ENCODE results near the gene LBP.

DNA sequence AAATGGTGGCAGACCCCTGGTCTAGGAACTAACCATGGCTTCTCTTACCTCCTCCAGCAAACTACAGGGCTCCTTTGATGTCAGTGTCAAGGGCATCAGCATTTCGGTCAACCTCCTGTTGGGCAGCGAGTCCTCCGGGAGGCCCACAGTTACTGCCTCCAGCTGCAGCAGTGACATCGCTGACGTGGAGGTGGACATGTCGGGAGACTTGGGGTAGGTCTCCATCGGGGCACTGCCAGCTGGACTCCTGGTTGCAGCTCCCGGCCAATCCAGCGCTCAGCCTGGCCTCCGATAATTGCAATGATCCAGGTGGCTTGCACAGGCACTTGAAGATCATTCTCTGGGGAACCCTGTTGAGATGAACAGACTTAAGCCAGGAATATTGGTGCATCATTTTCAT lies 7.9 kb downstream of the LBP start:
- TF ChIP-seq, protein P1, sequence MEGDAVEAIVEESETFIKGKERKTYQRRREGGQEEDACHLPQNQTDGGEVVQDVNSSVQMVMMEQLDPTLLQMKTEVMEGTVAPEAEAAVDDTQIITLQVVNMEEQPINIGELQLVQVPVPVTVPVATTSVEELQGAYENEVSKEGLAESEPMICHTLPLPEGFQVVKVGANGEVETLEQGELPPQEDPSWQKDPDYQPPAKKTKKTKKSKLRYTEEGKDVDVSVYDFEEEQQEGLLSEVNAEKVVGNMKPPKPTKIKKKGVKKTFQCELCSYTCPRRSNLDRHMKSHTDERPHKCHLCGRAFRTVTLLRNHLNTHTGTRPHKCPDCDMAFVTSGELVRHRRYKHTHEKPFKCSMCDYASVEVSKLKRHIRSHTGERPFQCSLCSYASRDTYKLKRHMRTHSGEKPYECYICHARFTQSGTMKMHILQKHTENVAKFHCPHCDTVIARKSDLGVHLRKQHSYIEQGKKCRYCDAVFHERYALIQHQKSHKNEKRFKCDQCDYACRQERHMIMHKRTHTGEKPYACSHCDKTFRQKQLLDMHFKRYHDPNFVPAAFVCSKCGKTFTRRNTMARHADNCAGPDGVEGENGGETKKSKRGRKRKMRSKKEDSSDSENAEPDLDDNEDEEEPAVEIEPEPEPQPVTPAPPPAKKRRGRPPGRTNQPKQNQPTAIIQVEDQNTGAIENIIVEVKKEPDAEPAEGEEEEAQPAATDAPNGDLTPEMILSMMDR (IDR thresholded peaks at IDR 0.05): no peak
- no peak for TF ChIP-seq POLR2A (IDR thresholded peaks at IDR 0.05)

All from sigmoid colon (tissue), 3 donors.